ENCODE data around the gene TRAF3IP1.

- TF ChIP-seq POLR2AphosphoS5 (IDR thresholded peaks at IDR 0.05; ENCODE audit: borderline replicate concordance, low read depth, low read length) (no peak), EZH2 (IDR thresholded peaks at IDR 0.05) (no peak)
Measured at GRCh38 chr2:238396663-238397062, 76.3 kb downstream of the TRAF3IP1 start.
